Effector memory CD4-positive, alpha-beta T cell (primary cell): Measurements from ENCODE around the gene RNF40.
A peak's percentile ranks its signal among the peaks of the same experiment; 100 is the strongest.

Source experiments
- DNase-seq, 3 donors: peaks; one replicate each; pipeline ENCODE4 v3.0.0-alpha.2; 2020
- H3K27ac ChIP-seq: 2 replicates; pipeline ENCODE4 v1.7.0; 2013; ENCODE audit warnings: mild to moderate bottlenecking, low read length, moderate library complexity; ENCODE audit not compliant: insufficient read depth, poor library complexity, severe bottlenecking
- H3K27me3 ChIP-seq: replicated peaks from 2 replicates; pipeline ENCODE4 v1.7.0; 2013; ENCODE audit warnings: mild to moderate bottlenecking, low read length; ENCODE audit not compliant: insufficient read depth, control insufficient read depth, poor library complexity, severe bottlenecking
- H3K36me3 ChIP-seq: 2 replicates; pipeline ENCODE4 v1.7.0; 2013; ENCODE audit warnings: mild to moderate bottlenecking, low read length, moderate library complexity; ENCODE audit not compliant: control insufficient read depth, insufficient read depth
- H3K4me1 ChIP-seq: 2 replicates; pipeline ENCODE4 v1.7.0; 2013; ENCODE audit warnings: low read length, mild to moderate bottlenecking; ENCODE audit not compliant: control insufficient read depth, insufficient read depth, poor library complexity, severe bottlenecking
- H3K4me3 ChIP-seq: 2 replicates; pipeline ENCODE4 v1.7.0; 2013; ENCODE audit warnings: low read length, low read depth, mild to moderate bottlenecking; ENCODE audit not compliant: insufficient read depth, poor library complexity, severe bottlenecking
- H3K9me3 ChIP-seq: 2 replicates; pipeline ENCODE4 v1.7.0; 2013; ENCODE audit warnings: mild to moderate bottlenecking, low read length, moderate library complexity; ENCODE audit not compliant: control insufficient read depth

The RNF40 gene

GRCh38 chr16:30740364-30741251, 21.5 kb upstream of the RNF40 start:
- Histone ChIP-seq H3K4me1 (no peaks in the 10 kb centered on the region), H3K36me3 (peaks cover 56% of the 10 kb centered on the region), H3K4me3 (no peak overlapping the region), H3K27ac (peak overlapping the region; percentile 22), H3K9me3 (no peaks in the 10 kb centered on the region), H3K27me3 (no peaks in the 10 kb centered on the region)
- DNase-seq, result no peak

- Histone ChIP-seq H3K9me3 (no peaks in the 10 kb centered on the region), H3K36me3 (peaks cover 47% of the 10 kb centered on the region), H3K4me1 (no peaks in the 10 kb centered on the region), H3K27ac (no peak overlapping the region), H3K4me3 (no peak overlapping the region), H3K27me3 (no peaks in the 10 kb centered on the region)
- DNase-seq, result no peak
Observed at GRCh38 chr16:30741461-30741914, 20.6 kb upstream of the RNF40 start.

GRCh38 chr16:30743716-30744115, 18.4 kb upstream of the RNF40 start:
- peaks cover 24% of the 10 kb centered on the region for H3K36me3 ChIP-seq
- peak overlapping the region; percentile 11 for H3K27ac ChIP-seq
- peaks cover 3% of the 10 kb centered on the region for H3K4me1 ChIP-seq
- no peaks in the 10 kb centered on the region for H3K9me3 ChIP-seq
- H3K27me3 ChIP-seq, result no peaks in the 10 kb centered on the region
- no peak for DNase-seq
- H3K4me3 ChIP-seq, result no peak overlapping the region

- H3K36me3 ChIP-seq, result peaks cover 20% of the 10 kb centered on the region
- no peak for DNase-seq
- H3K9me3 ChIP-seq, result no peaks in the 10 kb centered on the region
- H3K27ac ChIP-seq, result peak overlapping the region; percentile 11
- H3K4me3 ChIP-seq, result no peak overlapping the region
- no peaks in the 10 kb centered on the region for H3K27me3 ChIP-seq
- peaks cover 3% of the 10 kb centered on the region for H3K4me1 ChIP-seq
Observed at GRCh38 chr16:30744183-30744582, 17.9 kb upstream of the RNF40 start.

GRCh38 chr16:30745082-30745481, 17.0 kb upstream of the RNF40 start:
- DNase-seq, result no peak
- Histone ChIP-seq H3K9me3 (no peaks in the 10 kb centered on the region), H3K27me3 (no peaks in the 10 kb centered on the region), H3K36me3 (peaks cover 17% of the 10 kb centered on the region), H3K27ac (no peak overlapping the region), H3K4me1 (peaks cover 3% of the 10 kb centered on the region), H3K4me3 (no peak overlapping the region)

GRCh38 chr16:30746638-30747175, 15.4 kb upstream of the RNF40 start:
- Histone ChIP-seq H3K36me3 (peaks cover 18% of the 10 kb centered on the region), H3K4me1 (peaks cover 3% of the 10 kb centered on the region), H3K9me3 (no peaks in the 10 kb centered on the region), H3K27me3 (no peaks in the 10 kb centered on the region), H3K27ac (no peak overlapping the region), H3K4me3 (no peak overlapping the region)
- DNase-seq, result no peak

- H3K4me1 ChIP-seq, result peaks cover 3% of the 10 kb centered on the region
- H3K27ac ChIP-seq, result peak overlapping the region; percentile 63
- H3K4me3 ChIP-seq, result peak overlapping the region; percentile 57
- H3K9me3 ChIP-seq, result no peaks in the 10 kb centered on the region
- no peak for DNase-seq
- H3K27me3 ChIP-seq, result no peaks in the 10 kb centered on the region
- H3K36me3 ChIP-seq, result peaks cover 15% of the 10 kb centered on the region
Observed at GRCh38 chr16:30747331-30747730, 14.8 kb upstream of the RNF40 start.

GRCh38 chr16:30747799-30748633, 14.1 kb upstream of the RNF40 start, which contains the start of gene PHKG2:
Gene PHKG2, plus strand, starts transcription at chr16:30748425. Its CDS starts 396 bp downstream, at chr16:30748821.
- Histone ChIP-seq H3K4me1 (peaks cover 3% of the 10 kb centered on the region), H3K4me3 (peak within 1 kb of the TSS; percentile 57), H3K9me3 (no peaks in the 10 kb centered on the region), H3K36me3 (peaks cover 21% of the 10 kb centered on the region), H3K27me3 (no peaks in the 10 kb centered on the region), H3K27ac (peak within 1 kb of the TSS; percentile 63)
- peak; percentile 92 to 96 (median 95) for DNase-seq

DNA sequence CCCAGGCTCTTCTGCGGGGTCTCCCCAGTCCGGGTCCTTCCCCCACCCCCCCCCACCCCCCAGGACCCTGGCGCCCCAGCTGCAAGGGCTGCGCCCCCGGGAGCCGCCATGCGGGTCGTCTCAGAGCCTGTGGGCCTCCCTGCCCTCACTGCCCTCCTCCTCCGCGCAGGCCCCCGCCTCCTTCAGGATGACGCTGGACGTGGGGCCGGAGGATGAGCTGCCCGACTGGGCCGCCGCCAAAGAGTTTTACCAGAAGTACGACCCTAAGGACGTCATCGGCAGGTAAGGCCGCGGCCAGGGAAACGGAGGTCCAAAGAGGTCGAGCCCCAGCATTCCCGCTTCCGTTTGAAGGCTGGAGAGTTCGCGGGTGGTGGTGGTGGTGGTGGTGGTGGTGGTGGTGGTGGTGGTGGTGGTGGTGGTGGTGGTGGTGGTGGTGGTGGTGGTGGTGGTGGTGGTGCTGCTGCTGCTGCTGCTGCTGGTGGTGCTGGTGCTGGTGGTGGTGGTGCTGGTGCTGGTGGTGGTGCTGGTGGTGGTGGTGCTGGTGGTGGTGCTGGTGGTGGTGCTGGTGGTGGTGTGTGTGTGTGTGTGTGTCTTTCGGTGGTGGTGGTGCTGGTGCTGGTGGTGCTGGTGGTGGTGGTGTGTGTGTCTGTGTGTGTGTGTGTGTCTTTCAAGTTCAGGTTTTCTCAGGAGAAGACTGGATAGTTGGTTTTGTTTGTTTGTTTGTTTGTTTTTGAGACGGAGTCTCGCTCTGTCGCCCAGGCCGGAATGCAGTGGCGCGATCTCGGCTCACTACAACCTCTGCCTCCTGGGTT, 13.3 kb upstream of the RNF40 start:
- Histone ChIP-seq H3K4me3 (peak overlapping the region; percentile 57), H3K27me3 (no peaks in the 10 kb centered on the region), H3K27ac (peak overlapping the region; percentile 45), H3K9me3 (no peaks in the 10 kb centered on the region), H3K36me3 (peaks cover 24% of the 10 kb centered on the region), H3K4me1 (peaks cover 3% of the 10 kb centered on the region)
- DNase-seq, result peak in 1 of 3 donors; percentile 9
